ENCODE results near the gene SPATA32.

Gene SPATA32

DNA sequence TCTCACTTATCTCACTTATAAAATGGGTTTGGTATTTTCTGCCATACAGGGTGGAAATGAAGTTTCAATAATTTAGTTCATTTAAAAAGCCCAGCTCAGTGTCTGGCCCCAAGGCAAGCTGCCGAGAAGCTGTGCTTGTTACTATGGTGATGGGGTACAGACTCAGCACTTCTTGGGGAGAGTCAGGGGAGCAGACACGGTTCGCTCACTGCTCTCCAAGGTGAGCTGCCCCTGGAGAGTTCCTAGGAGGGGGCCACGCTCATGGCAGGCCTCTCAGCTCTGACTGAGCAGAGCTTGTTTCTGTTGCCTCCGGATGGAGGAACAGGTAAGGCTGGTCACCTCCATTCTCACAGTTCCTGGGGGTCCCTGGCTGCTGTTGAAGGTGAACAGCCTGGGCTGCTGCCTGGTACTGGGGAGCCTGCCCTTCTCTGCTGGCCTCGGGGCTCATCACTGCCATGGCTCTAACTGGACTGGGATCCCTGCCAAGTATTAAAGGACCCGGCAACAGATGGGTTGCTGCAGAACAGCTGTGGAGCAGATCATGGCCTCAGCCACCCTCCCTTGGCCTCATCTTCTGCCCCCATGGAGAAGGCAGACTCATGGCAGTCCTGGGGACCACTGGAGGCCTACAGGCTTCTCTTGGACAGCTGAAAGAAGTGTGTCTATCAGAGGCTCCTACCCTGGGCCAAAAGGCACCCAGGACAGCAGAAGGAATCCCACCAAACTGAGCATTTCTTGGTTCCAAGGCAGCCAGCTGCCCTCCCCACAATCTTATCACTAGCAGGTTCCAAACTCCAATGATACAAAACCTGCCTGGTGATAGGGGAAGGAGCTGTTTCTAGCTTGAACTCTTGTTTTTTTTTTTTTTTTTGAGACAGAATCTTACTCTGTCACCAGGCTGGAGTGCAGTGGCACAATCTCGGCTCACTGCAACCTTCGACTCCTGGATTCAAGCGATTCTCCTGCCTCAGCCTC is 25.9 kb upstream of the SPATA32 start:
- Histone ChIP-seq H3K4me2 (ENCODE audit: insufficient read depth, low read length) (no peak overlapping the region), H3K4me1 (ENCODE audit: insufficient read depth, low read length) (no peaks in the 10 kb centered on the region), H2AFZ (ENCODE audit: low read depth, low read length) (no peak overlapping the region), H3K4me3 (ENCODE audit: low read depth in 1 of 2, low read length in 2 of 2) (no peak overlapping the region), H4K20me1 (ENCODE audit: insufficient read depth, low read length) (peaks cover 32% of the 10 kb centered on the region), H3K79me2 (ENCODE audit: insufficient read depth, low read length) (peaks cover 17% of the 10 kb centered on the region), H3K27me3 (ENCODE audit: insufficient read depth, low read length, poor library complexity) (no peaks in the 10 kb centered on the region), H3K27ac (ENCODE audit: low read length) (no peak overlapping the region), H3K9me3 (ENCODE audit: insufficient read depth, low read length, severe bottlenecking) (no peaks in the 10 kb centered on the region), H3K36me3 (ENCODE audit: insufficient read depth, low read length) (peaks cover 78% of the 10 kb centered on the region), H3K9ac (ENCODE audit: low read depth, low read length) (no peak overlapping the region)
- TF ChIP-seq EZH2 (IDR thresholded peaks at IDR 0.05; ENCODE audit: borderline replicate concordance, low read depth, low read length, severe bottlenecking): no peak
- TF ChIP-seq, protein P1, sequence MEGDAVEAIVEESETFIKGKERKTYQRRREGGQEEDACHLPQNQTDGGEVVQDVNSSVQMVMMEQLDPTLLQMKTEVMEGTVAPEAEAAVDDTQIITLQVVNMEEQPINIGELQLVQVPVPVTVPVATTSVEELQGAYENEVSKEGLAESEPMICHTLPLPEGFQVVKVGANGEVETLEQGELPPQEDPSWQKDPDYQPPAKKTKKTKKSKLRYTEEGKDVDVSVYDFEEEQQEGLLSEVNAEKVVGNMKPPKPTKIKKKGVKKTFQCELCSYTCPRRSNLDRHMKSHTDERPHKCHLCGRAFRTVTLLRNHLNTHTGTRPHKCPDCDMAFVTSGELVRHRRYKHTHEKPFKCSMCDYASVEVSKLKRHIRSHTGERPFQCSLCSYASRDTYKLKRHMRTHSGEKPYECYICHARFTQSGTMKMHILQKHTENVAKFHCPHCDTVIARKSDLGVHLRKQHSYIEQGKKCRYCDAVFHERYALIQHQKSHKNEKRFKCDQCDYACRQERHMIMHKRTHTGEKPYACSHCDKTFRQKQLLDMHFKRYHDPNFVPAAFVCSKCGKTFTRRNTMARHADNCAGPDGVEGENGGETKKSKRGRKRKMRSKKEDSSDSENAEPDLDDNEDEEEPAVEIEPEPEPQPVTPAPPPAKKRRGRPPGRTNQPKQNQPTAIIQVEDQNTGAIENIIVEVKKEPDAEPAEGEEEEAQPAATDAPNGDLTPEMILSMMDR (IDR thresholded peaks at IDR 0.05; ENCODE audit: borderline replicate concordance, extremely low read depth, low read length, poor library complexity, severe bottlenecking): no peak
- ATAC-seq (ENCODE audit: insufficient read depth, low read depth) (no peak), DNase-seq (no peak)

DNA sequence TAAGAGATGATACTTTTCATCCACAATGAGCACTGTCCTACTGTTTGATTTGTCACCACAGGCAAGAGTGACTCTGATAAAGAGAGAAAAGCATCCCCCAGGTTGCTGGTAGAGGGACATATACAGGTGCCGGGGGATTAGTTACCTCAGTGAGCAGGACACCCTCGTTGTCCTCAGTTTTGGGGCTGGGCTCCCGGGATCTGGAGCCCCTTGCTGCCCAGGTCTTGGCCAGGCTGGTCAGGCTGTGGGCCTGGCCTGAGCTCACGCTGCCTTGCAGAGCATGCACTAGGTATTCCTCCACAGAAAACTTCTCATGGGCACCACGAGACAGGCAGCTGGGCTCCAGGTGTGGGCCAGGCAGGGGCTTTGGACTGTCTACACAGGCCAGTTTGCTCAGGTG is 24.4 kb upstream of the SPATA32 start:
- no peaks in the 10 kb centered on the region for H3K27me3 ChIP-seq (ENCODE audit: insufficient read depth, low read length, poor library complexity)
- H2AFZ ChIP-seq (ENCODE audit: low read depth, low read length): no peak overlapping the region
- ATAC-seq (ENCODE audit: insufficient read depth, low read depth) (no peak), DNase-seq (no peak)
- peaks cover 87% of the 10 kb centered on the region for H3K36me3 ChIP-seq (ENCODE audit: insufficient read depth, low read length)
- no peaks in the 10 kb centered on the region for H3K9me3 ChIP-seq (ENCODE audit: insufficient read depth, low read length, severe bottlenecking)
- no peak for TF ChIP-seq EZH2 (IDR thresholded peaks at IDR 0.05; ENCODE audit: borderline replicate concordance, low read depth, low read length, severe bottlenecking)
- TF ChIP-seq, protein P1 (IDR thresholded peaks at IDR 0.05; ENCODE audit: borderline replicate concordance, extremely low read depth, low read length, poor library complexity, severe bottlenecking): no peak
- no peak overlapping the region for H3K9ac ChIP-seq (ENCODE audit: low read depth, low read length)
- no peak overlapping the region for H3K27ac ChIP-seq (ENCODE audit: low read length)
- H3K4me1 ChIP-seq (ENCODE audit: insufficient read depth, low read length): no peaks in the 10 kb centered on the region
- no peak overlapping the region for H3K4me2 ChIP-seq (ENCODE audit: insufficient read depth, low read length)
- H3K79me2 ChIP-seq (ENCODE audit: insufficient read depth, low read length): peaks cover 7% of the 10 kb centered on the region
- H4K20me1 ChIP-seq (ENCODE audit: insufficient read depth, low read length): peaks cover 22% of the 10 kb centered on the region; the same call in 1 of the 2 replicates
- H3K4me3 ChIP-seq (ENCODE audit: low read depth in 1 of 2, low read length in 2 of 2): no peak overlapping the region

DNA sequence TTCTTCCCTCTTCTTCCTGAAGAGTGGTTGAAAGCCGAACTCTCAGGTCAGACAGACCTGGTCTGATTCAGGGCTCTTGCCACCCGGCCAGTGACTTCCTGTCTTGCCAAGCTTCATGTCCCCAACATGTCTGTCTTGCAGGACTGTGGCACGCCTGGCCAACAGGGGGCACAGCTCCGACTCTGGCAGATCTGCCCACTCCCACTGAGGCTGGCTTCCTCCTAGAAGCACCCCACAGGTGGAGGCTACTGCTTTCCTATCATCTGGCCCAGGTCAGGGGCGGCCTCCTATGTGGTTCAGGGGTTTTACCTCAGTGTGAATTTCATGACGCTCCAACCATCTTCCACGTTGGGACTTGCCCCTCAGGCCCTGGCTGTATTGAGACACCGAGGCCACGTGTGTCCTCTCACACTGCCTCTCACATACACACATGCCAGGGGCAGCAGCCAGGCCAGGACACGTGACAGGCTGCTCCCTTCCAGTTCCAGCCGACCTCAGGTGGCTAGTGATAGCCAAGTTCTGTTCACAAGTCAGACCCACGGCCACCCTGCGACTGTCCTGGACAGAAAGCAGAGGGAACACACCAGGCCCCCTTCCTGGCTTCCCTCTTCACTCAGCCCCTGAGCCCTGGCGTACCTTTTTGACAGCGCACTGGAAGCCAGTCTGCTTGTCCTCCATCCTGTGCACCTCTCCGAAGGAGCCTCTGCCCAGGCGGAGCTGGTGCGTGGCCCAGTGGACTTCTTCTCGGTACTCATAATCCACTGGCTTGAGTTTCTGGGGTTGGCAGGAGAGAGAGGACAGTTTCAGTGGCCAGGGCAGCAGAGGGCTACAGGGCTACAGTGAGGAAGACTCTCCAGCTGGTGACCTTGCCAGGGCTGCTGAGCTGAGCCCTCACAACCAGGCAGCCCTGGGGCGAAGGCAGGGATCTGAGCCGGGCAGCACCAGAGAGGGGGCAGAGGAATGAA is 22.6 kb upstream of the SPATA32 start:
- Histone ChIP-seq H3K9ac (ENCODE audit: low read depth, low read length) (no peak overlapping the region), H3K36me3 (ENCODE audit: insufficient read depth, low read length) (peaks cover 82% of the 10 kb centered on the region), H3K4me1 (ENCODE audit: insufficient read depth, low read length) (no peaks in the 10 kb centered on the region), H3K4me2 (ENCODE audit: insufficient read depth, low read length) (no peak overlapping the region), H3K27me3 (ENCODE audit: insufficient read depth, low read length, poor library complexity) (no peaks in the 10 kb centered on the region), H2AFZ (ENCODE audit: low read depth, low read length) (no peak overlapping the region), H3K27ac (ENCODE audit: low read length) (no peak overlapping the region), H3K79me2 (ENCODE audit: insufficient read depth, low read length) (no peaks in the 10 kb centered on the region), H3K4me3 (ENCODE audit: low read depth in 1 of 2, low read length in 2 of 2) (no peak overlapping the region), H4K20me1 (ENCODE audit: insufficient read depth, low read length) (0 out of 2 replicates have a peak, but pooled peaks cover 6% of the 10 kb centered on the region), H3K9me3 (ENCODE audit: insufficient read depth, low read length, severe bottlenecking) (no peaks in the 10 kb centered on the region)
- DNase-seq (peak; percentile 30), ATAC-seq (ENCODE audit: insufficient read depth, low read depth) (0 out of 3 replicates have a peak, but pooled peaks have one; percentile 45)
- TF ChIP-seq, protein P1 (IDR thresholded peaks at IDR 0.05; ENCODE audit: borderline replicate concordance, extremely low read depth, low read length, poor library complexity, severe bottlenecking): peak; percentile 55
- no peak for TF ChIP-seq EZH2 (IDR thresholded peaks at IDR 0.05; ENCODE audit: borderline replicate concordance, low read depth, low read length, severe bottlenecking)

Measured in DND-41 (cell line).